Activated B cell treated with CpG ODN at 0.5 μM for 24 hours (primary cell): ENCODE data around the gene DTNBP1. TPM values are rescaled to one million over a fixed set of nuclear protein-coding genes. Genes with fewer than 3 reads are reported as not detected.

Experiments used
- ATAC-seq: fragments of 200-7000 bp; cut with Tn5 transposase; one replicate; pipeline ENCODE4 v1.10.0; 2021; ENCODE audit warnings: low read depth, mild to moderate bottlenecking, moderate library complexity
- CTCF ChIA-PET: fragments of 350-600 bp; sonication (Branson Sonifier 250); formaldehyde crosslinking; loops from one replicate; lab custom pipeline; 2021; ENCODE audit warnings: antibody characterized with exemption; lab: Charles Lee
- POLR2A ChIA-PET: fragments of 350-600 bp; sonication (Branson Sonifier 250); formaldehyde crosslinking; loops from one replicate; lab custom pipeline; 2021; ENCODE audit warnings: antibody characterized with exemption; lab: Charles Lee
- DNase-seq: peaks from one replicate; pipeline ENCODE4 v3.0.0; 2022
- H3K27ac Mint-ChIP-seq: one replicate; pipeline ENCODE4 v1.8.0; 2020; ENCODE audit warnings: mixed read lengths
- H3K27me3 Mint-ChIP-seq: one replicate; pipeline ENCODE4 v1.8.0; 2021; ENCODE audit warnings: mixed read lengths
- H3K36me3 Mint-ChIP-seq: one replicate; pipeline ENCODE4 v1.8.0; 2021; ENCODE audit warnings: low read depth, mixed read lengths
- H3K4me1 Mint-ChIP-seq: one replicate; pipeline ENCODE4 v1.8.0; 2021; ENCODE audit warnings: mixed read lengths
- H3K4me3 Mint-ChIP-seq: one replicate; pipeline ENCODE4 v1.8.0; 2020; ENCODE audit warnings: mild to moderate bottlenecking, mixed read lengths
- H3K9me3 Mint-ChIP-seq: one replicate; pipeline ENCODE4 v1.8.0; 2020; ENCODE audit warnings: mixed read lengths
- CTCF ChIP-seq: fragments of 200-600 bp; IDR thresholded peaks from one replicate; pipeline ENCODE4 v1.8.0; 2022; ENCODE audit warnings: antibody characterized with exemption, mild to moderate bottlenecking
- intact Hi-C: fragments of 100-400 bp; cut with micrococcal nuclease; formaldehyde crosslinking; loops from one replicate; pipeline ENCODE4 v1.15.1; 2024
- total RNA-seq: library from RNA; stranded (reverse); gene quantifications from 2 replicates; pipeline ENCODE4 v1.2.3, GENCODE V29; 2022

The DTNBP1 gene
- total RNA-seq, 1 donor from 2014 or later: 50.3 TPM

- TF ChIP-seq CTCF: no peak
- CTCF ChIA-PET: no interaction called here
- H3K36me3 Mint-ChIP-seq: peaks cover 49% of the 10 kb centered on the region
- no peak for ATAC-seq
- no peaks in the 10 kb centered on the region for H3K9me3 Mint-ChIP-seq
- no peaks in the 10 kb centered on the region for H3K27me3 Mint-ChIP-seq
- POLR2A ChIA-PET: no interaction called here
- intact Hi-C loops: loop anchor here (10.0 kb wide), 1 partner anchor 49 kb away; no protein-coding TSS in a partner anchor
- no peak for DNase-seq
- H3K4me1 Mint-ChIP-seq: peaks cover 35% of the 10 kb centered on the region
- H3K4me3 Mint-ChIP-seq: no peak overlapping the region
- no peak overlapping the region for H3K27ac Mint-ChIP-seq
These were observed 69.0 kb downstream of the DTNBP1 start for GRCh38 chr6:15593798-15594197.

- DNase-seq (no peak), ATAC-seq (no peak)
- no peaks in the 10 kb centered on the region for H3K27me3 Mint-ChIP-seq
- H3K4me3 Mint-ChIP-seq: no peak overlapping the region
- CTCF ChIA-PET: no interaction called here
- H3K4me1 Mint-ChIP-seq: peaks cover 35% of the 10 kb centered on the region
- intact Hi-C loops: loop anchor here (10.0 kb wide), 1 partner anchor 48 kb away; no protein-coding TSS in a partner anchor
- no peak overlapping the region for H3K27ac Mint-ChIP-seq
- TF ChIP-seq CTCF: no peak
- H3K9me3 Mint-ChIP-seq: no peaks in the 10 kb centered on the region
- POLR2A ChIA-PET: no interaction called here
- peaks cover 43% of the 10 kb centered on the region for H3K36me3 Mint-ChIP-seq
These were observed 70.2 kb downstream of the DTNBP1 start for GRCh38 chr6:15592610-15593009.

DNA sequence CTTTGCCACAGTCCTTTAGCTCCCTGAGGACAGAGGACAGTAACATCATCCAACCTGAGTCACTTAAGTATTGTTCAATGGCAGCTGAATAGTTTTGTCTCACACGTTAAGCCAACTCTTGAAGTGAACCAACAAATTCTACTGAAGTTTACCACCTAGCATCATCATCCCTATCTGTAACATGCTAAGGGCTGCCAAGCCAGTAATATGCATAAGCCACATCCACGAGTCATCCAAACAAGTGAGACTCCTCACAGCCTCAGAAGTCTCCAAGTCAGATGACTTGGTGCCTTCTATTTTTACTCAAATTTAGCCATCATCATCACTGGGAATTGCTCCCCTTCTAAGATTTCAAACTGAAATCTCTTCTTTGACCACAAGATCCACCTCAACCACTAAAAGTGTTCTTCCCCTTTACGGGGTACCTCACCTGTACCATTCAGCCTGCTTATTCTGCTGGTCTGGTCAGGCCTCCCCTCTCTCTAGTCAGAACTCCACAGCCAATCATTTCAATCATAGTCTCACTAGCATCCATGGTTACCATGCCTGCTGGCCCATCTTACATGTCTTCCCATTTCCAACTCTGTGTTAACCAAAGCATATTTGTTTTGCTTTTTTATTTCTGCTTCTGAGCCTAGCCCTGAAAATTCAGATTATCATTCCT, 73.7 kb downstream of the DTNBP1 start:
- Mint-ChIP-seq H3K9me3 (no peaks in the 10 kb centered on the region), H3K36me3 (peaks cover 23% of the 10 kb centered on the region), H3K4me3 (no peak overlapping the region), H3K27ac (no peak overlapping the region), H3K27me3 (no peaks in the 10 kb centered on the region), H3K4me1 (peaks cover 36% of the 10 kb centered on the region)
- ATAC-seq: no peak
- ChIA-PET POLR2A (no interaction called here), CTCF (no interaction called here)
- TF ChIP-seq CTCF: no peak
- no peak for DNase-seq
- intact Hi-C loops: loop anchor here (2.0 kb wide), 1 partner anchor 16 kb away; no protein-coding TSS in a partner anchor

- ChIA-PET POLR2A (no interaction called here), CTCF (no interaction called here)
- no peak for TF ChIP-seq CTCF
- ATAC-seq (no peak), DNase-seq (no peak)
- Mint-ChIP-seq H3K27ac (no peak overlapping the region), H3K4me1 (peaks cover 26% of the 10 kb centered on the region), H3K27me3 (no peaks in the 10 kb centered on the region), H3K4me3 (no peak overlapping the region), H3K9me3 (no peaks in the 10 kb centered on the region), H3K36me3 (peaks cover 14% of the 10 kb centered on the region)
- intact Hi-C loops: no loop called here
These were observed 76.3 kb downstream of the DTNBP1 start for GRCh38 chr6:15586503-15586902.

GRCh38 chr6:15585760-15586214, 77.0 kb downstream of the DTNBP1 start:
- Mint-ChIP-seq H3K4me3 (no peak overlapping the region), H3K4me1 (peaks cover 26% of the 10 kb centered on the region), H3K9me3 (no peaks in the 10 kb centered on the region), H3K36me3 (peaks cover 14% of the 10 kb centered on the region), H3K27ac (no peak overlapping the region), H3K27me3 (no peaks in the 10 kb centered on the region)
- DNase-seq (no peak), ATAC-seq (no peak)
- ChIA-PET POLR2A (no interaction called here), CTCF (no interaction called here)
- intact Hi-C loops: no loop called here
- TF ChIP-seq CTCF: no peak
